Upper lobe of right lung (tissue), 1 donor: ENCODE data around the gene STK25. TPM values are rescaled to one million over a fixed set of nuclear protein-coding genes. Genes with fewer than 3 reads are reported as not detected.

Experiments
- ATAC-seq: fragments of 200-7000 bp; cut with Tn5 transposase; one replicate; pipeline ENCODE4 v1.9.1; 2020; ENCODE audit warnings: mild to moderate bottlenecking, moderate library complexity
- DNase-seq: peaks from one replicate; pipeline ENCODE4 v3.0.0-alpha.2; 2020
- H3K27ac ChIP-seq: fragments of 200-600 bp; one replicate; pipeline ENCODE4 v1.8.0; 2022
- H3K27me3 ChIP-seq: fragments of 200-600 bp; one replicate; pipeline ENCODE4 v1.8.0; 2022; ENCODE audit warnings: mild to moderate bottlenecking
- H3K36me3 ChIP-seq: fragments of 200-600 bp; one replicate; pipeline ENCODE4 v1.8.0; 2022
- H3K4me1 ChIP-seq: fragments of 200-600 bp; one replicate; pipeline ENCODE4 v1.8.0; 2022
- H3K4me3 ChIP-seq: fragments of 200-600 bp; one replicate; pipeline ENCODE4 v1.8.0; 2022; ENCODE audit warnings: mild to moderate bottlenecking
- H3K9me3 ChIP-seq: fragments of 200-600 bp; one replicate; pipeline ENCODE4 v1.8.0; 2022
- intact Hi-C: fragments of 100-400 bp; cut with DNase I; formaldehyde crosslinking; loops from one replicate; pipeline ENCODE4 v1.11.0; 2022
- total RNA-seq: library from RNA; stranded (reverse); fragmentation: NEBNext Ultra II Directional; extraction: Animal tissue kit (Norgen Biotek cat#: 25700); gene quantifications from one replicate; pipeline ENCODE4 v1.2.1, GENCODE V29; 2021
- TF ChIP-seq, protein P1 (sequence below): fragments of 200-600 bp; IDR thresholded peaks from one replicate; pipeline ENCODE4 v1.8.0; 2022; ENCODE audit warnings: antibody characterized with exemption
- donor health status: DM: no; HTN: yes; CAD: no; lungs with severe emphysema.

Gene STK25
- total RNA-seq, 1 donor from 2014 or later: 134 TPM

DNA sequence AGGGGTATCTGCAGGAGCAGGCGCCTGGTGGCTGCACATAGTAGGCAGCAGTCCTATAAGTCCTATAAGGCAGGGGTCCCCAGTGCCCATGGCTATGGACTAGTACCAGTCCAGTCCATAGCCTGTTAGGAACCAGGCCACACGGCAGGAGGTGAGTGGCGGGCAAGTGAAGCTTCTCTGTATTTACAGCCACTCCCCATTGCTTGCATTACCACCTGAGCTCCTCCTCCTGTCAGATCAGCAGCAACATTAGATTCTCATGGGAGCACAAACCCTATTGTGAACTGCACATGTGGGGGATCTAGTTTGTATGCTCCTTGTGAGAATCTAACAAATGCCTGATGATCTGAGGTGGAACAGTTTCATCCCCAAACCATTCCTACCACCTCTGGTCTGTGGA is 33.1 kb downstream of the STK25 start:
- Histone ChIP-seq H3K27me3 (no peaks in the 10 kb centered on the region), H3K36me3 (peaks cover 13% of the 10 kb centered on the region), H3K27ac (no peak overlapping the region), H3K4me3 (no peak overlapping the region), H3K9me3 (no peaks in the 10 kb centered on the region), H3K4me1 (no peaks in the 10 kb centered on the region)
- intact Hi-C loops: no loop called here
- DNase-seq (no peak), ATAC-seq (no peak)
- TF ChIP-seq, protein P1, sequence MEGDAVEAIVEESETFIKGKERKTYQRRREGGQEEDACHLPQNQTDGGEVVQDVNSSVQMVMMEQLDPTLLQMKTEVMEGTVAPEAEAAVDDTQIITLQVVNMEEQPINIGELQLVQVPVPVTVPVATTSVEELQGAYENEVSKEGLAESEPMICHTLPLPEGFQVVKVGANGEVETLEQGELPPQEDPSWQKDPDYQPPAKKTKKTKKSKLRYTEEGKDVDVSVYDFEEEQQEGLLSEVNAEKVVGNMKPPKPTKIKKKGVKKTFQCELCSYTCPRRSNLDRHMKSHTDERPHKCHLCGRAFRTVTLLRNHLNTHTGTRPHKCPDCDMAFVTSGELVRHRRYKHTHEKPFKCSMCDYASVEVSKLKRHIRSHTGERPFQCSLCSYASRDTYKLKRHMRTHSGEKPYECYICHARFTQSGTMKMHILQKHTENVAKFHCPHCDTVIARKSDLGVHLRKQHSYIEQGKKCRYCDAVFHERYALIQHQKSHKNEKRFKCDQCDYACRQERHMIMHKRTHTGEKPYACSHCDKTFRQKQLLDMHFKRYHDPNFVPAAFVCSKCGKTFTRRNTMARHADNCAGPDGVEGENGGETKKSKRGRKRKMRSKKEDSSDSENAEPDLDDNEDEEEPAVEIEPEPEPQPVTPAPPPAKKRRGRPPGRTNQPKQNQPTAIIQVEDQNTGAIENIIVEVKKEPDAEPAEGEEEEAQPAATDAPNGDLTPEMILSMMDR: no peak

DNA sequence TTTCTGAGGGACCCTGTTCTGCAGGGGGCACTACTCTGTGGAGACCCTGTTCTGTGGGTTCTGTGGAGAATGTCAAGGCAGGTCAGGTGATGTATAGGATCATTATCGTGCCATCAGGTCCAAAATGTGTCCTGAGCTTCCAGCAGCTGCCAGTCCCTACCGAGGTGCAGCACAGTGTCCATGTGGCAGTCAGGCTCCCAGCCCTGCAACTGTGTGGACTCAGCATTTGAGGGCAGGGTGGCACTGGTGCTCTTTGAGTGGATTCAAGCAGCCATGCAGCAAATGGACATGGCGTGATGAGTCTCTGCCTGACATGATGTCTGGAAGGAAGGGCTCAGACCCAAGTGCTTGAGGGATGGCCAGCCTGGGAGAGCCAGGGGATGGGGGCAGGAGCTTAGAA is 35.0 kb downstream of the STK25 start:
- intact Hi-C loops: no loop called here
- DNase-seq: no peak
- H3K9me3 ChIP-seq: no peaks in the 10 kb centered on the region
- TF ChIP-seq, protein P1: no peak
- peaks cover 15% of the 10 kb centered on the region for H3K36me3 ChIP-seq
- H3K27me3 ChIP-seq: no peaks in the 10 kb centered on the region
- no peak for ATAC-seq
- H3K27ac ChIP-seq: no peak overlapping the region
- no peak overlapping the region for H3K4me3 ChIP-seq
- H3K4me1 ChIP-seq: no peaks in the 10 kb centered on the region

DNA sequence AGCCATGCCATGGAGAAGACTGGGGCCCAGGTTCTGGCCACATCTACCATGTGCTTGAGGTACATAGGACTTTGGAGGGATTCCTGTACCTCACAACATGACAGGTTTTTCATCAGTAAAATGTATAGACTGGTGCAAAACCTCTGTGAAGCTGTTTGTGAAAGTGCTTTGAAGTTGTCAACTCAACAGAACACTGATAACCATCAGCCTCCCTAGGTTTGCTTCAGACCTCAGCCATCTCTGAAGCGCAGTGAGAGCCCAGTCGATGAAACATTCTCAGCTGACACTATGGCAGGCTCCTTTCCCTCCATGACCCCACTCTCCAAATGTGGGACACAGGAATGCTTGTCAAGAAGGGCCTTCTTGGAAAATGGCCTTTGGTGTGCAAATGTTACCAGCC is 38.6 kb downstream of the STK25 start:
- intact Hi-C loops: no loop called here
- ATAC-seq: no peak

DNA sequence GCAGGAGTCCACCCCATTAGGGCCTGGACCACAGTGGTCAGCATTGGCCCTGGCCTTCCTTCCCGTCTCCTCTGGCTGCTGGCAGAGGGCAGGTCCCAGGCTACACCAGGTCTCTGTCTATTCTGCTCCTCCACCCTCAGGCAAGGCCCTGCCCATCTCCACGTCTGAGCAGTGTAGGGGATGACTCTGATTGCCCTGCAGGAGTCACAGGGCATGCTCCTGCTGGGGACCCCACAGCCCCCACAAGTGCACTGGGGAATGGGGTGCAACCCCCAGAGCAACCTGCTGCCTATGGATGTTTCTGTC is 40.0 kb downstream of the STK25 start:
- H3K27ac ChIP-seq: no peak overlapping the region
- no peaks in the 10 kb centered on the region for H3K4me1 ChIP-seq
- peaks cover 16% of the 10 kb centered on the region for H3K36me3 ChIP-seq
- no peaks in the 10 kb centered on the region for H3K9me3 ChIP-seq
- TF ChIP-seq, protein P1: no peak
- intact Hi-C loops: no loop called here
- no peak overlapping the region for H3K4me3 ChIP-seq
- DNase-seq (no peak), ATAC-seq (peak; percentile 7)
- H3K27me3 ChIP-seq: no peaks in the 10 kb centered on the region

More for the DNA sequence above, 38.6 kb downstream of the STK25 start:
- Histone ChIP-seq H3K9me3 (no peaks in the 10 kb centered on the region), H3K27me3 (no peaks in the 10 kb centered on the region), H3K4me1 (no peaks in the 10 kb centered on the region), H3K4me3 (no peak overlapping the region), H3K27ac (no peak overlapping the region), H3K36me3 (peaks cover 13% of the 10 kb centered on the region)
- no peak for DNase-seq
- TF ChIP-seq, protein P1: no peak

DNA sequence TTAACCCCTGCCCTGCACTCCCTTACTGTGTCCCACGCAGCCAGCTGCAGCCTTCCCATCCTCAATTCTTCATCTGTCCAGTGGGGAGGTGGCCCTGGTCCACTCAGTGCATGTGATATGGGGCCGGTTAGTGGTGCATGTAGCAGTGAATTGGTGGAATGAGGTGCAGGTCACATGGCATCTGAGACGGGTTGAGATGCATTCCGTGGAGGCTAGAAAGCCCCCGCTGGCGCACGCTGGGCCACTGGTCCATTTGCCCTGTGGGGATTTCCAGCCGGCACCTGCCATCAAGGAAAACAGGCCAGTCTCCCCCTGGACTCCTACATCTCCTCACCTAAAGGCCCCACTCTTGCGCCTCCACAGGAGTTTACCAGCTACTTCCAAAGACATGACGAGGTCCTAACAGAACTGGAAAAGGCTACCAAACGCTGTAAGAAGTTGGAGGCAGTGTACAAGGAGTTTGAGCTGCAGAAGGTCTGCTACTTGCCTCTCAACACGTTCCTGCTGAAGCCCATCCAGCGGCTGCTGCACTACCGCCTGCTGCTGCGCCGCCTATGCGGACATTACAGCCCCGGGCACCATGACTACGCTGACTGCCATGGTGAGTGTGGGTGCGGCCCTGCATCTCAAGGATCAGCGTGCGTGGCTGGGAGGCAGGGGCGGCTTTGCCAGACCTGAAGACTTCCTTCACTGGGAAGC is 40.5 kb downstream of the STK25 start:
- TF ChIP-seq, protein P1: no peak
- Histone ChIP-seq H3K4me3 (no peak overlapping the region), H3K36me3 (peaks cover 20% of the 10 kb centered on the region), H3K27me3 (no peaks in the 10 kb centered on the region), H3K27ac (no peak overlapping the region), H3K4me1 (no peaks in the 10 kb centered on the region), H3K9me3 (no peaks in the 10 kb centered on the region)
- DNase-seq (no peak), ATAC-seq (no peak)
- intact Hi-C loops: no loop called here

DNA sequence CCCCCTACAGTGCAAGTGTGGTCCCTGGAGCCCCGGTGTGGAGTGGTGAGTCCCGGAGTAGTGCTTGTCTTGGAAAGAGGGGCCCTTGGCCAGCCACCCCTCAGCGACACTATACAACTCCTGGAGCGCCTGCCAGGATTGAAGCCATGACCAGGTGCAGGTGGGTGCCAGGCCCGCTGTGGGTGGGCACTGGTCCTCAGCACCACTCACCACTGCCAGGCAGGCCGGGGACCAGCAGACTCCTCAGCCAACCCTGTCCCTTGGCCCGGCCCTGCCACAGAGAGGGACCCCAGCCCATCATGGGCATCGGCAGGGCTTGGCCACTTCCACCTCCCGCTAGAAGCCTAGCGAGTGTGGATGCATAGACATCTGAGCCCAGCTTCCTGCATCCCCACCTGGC is 42.2 kb downstream of the STK25 start:
- Histone ChIP-seq H3K36me3 (peaks cover 20% of the 10 kb centered on the region), H3K27me3 (no peaks in the 10 kb centered on the region), H3K4me1 (no peaks in the 10 kb centered on the region), H3K4me3 (no peak overlapping the region), H3K9me3 (no peaks in the 10 kb centered on the region), H3K27ac (no peak overlapping the region)
- ATAC-seq (no peak), DNase-seq (no peak)
- intact Hi-C loops: no loop called here
- TF ChIP-seq, protein P1: no peak
